Uterus (tissue), 2 donors: ENCODE data around the gene HJV.

Source experiments
- POLR2A ChIP-seq, 2 donors: fragments of 450-650 bp; IDR thresholded peaks; one replicate each; pipeline ENCODE4 v1.6.1; 2016; ENCODE audit warnings: antibody characterized with exemption in 2 of 2, mild to moderate bottlenecking in 1 of 2, moderate library complexity in 1 of 2
- TF ChIP-seq, protein P1 (sequence below), 4 experiments: fragments of 200-600 bp in 2 of 4; fragments of 450-650 bp in 2 of 4; sonication (generic) in 2 of 4; IDR thresholded peaks; one replicate each; pipeline ENCODE4 v1.5.1; 2016 to 2019; ENCODE audit warnings: antibody characterized with exemption in 4 of 4, mild to moderate bottlenecking in 2 of 4, moderate library complexity in 1 of 4

GRCh38 chr1:146036241-146036964, 14.9 kb upstream of the HJV start:
- TF ChIP-seq, protein P1, sequence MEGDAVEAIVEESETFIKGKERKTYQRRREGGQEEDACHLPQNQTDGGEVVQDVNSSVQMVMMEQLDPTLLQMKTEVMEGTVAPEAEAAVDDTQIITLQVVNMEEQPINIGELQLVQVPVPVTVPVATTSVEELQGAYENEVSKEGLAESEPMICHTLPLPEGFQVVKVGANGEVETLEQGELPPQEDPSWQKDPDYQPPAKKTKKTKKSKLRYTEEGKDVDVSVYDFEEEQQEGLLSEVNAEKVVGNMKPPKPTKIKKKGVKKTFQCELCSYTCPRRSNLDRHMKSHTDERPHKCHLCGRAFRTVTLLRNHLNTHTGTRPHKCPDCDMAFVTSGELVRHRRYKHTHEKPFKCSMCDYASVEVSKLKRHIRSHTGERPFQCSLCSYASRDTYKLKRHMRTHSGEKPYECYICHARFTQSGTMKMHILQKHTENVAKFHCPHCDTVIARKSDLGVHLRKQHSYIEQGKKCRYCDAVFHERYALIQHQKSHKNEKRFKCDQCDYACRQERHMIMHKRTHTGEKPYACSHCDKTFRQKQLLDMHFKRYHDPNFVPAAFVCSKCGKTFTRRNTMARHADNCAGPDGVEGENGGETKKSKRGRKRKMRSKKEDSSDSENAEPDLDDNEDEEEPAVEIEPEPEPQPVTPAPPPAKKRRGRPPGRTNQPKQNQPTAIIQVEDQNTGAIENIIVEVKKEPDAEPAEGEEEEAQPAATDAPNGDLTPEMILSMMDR (IDR thresholded peaks at IDR 0.05) = no peak
- no peak for TF ChIP-seq POLR2A (IDR thresholded peaks at IDR 0.05)
